ENCODE measurements around the gene TTI1.

The TTI1 gene

GRCh38 chr20:37934634-37935375 is 98.5 kb downstream of the TTI1 start:
- no peak for DNase-seq

- no peak for DNase-seq
Observed at GRCh38 chr20:37933786-37934633, 99.2 kb downstream of the TTI1 start.
